ENCODE measurements around the gene NRF1.

NRF1 gene

GRCh38 chr7:129636641-129637040 is 25.1 kb downstream of the NRF1 start:
- DNase-seq (ENCODE audit: low read depth, low spot score): no peak
- TF ChIP-seq CTCF (IDR thresholded peaks at IDR 0.05; ENCODE audit: insufficient read depth, low read length, missing control alignments): no peak
- ChIA-PET CTCF (interaction anchor here (0.7 to 3.8 kb wide), 12 partner anchors 7 to 427 kb away, joined by 3 to 13 read pairs (median 6); partner anchors contain the start of gene NRF1), POLR2A (no interaction called here)
- no peak overlapping the region for H3K4me3 ChIP-seq (ENCODE audit: low read depth, low read length)

- DNase-seq (ENCODE audit: low read depth, low spot score): no peak
- POLR2A ChIA-PET: no interaction called here
- CTCF ChIA-PET: interaction anchor here (1.2 to 7.3 kb wide), 9 partner anchors 8 to 298 kb away, joined by 3 to 85 read pairs (median 6); partner anchors contain the start of gene NRF1
- no peak for TF ChIP-seq CTCF (IDR thresholded peaks at IDR 0.05; ENCODE audit: insufficient read depth, low read length, missing control alignments)
- H3K4me3 ChIP-seq (ENCODE audit: low read depth, low read length): no peak overlapping the region
Measured at GRCh38 chr7:129640400-129640799, 28.9 kb downstream of the NRF1 start.

- ChIA-PET POLR2A (no interaction called here), CTCF (interaction anchor here (0.6 to 7.3 kb wide), 32 partner anchors 11 to 479 kb away, joined by 3 to 85 read pairs (median 7); partner anchors contain the start of gene NRF1)
- H3K4me3 ChIP-seq (ENCODE audit: low read depth, low read length): no peak overlapping the region
- no peak for TF ChIP-seq CTCF (IDR thresholded peaks at IDR 0.05; ENCODE audit: insufficient read depth, low read length, missing control alignments)
- no peak for DNase-seq (ENCODE audit: low read depth, low spot score)
Measured at GRCh38 chr7:129642871-129643549, 31.5 kb downstream of the NRF1 start.

GRCh38 chr7:129643550-129644170 is 32.1 kb downstream of the NRF1 start:
- TF ChIP-seq CTCF (IDR thresholded peaks at IDR 0.05; ENCODE audit: insufficient read depth, low read length, missing control alignments): no peak
- CTCF ChIA-PET: interaction anchor here (0.6 to 7.3 kb wide), 41 partner anchors 7 to 480 kb away, joined by 3 to 85 read pairs (median 4); partner anchors contain the start of gene NRF1
- POLR2A ChIA-PET: no interaction called here
- no peak overlapping the region for H3K4me3 ChIP-seq (ENCODE audit: low read depth, low read length)
- DNase-seq (ENCODE audit: low read depth, low spot score): no peak

GRCh38 chr7:129644634-129645230 is 33.2 kb downstream of the NRF1 start:
- ChIA-PET CTCF (interaction anchor here (0.6 to 7.3 kb wide), 39 partner anchors 12 to 481 kb away, joined by 3 to 85 read pairs (median 5); partner anchors contain the start of gene NRF1), POLR2A (interaction anchor here (0.6 kb wide), 1 partner anchor 295 kb away, joined by 8 read pairs; no protein-coding TSS in a partner anchor)
- peak; percentile 14 for TF ChIP-seq CTCF (IDR thresholded peaks at IDR 0.05; ENCODE audit: insufficient read depth, low read length, missing control alignments)
- no peak overlapping the region for H3K4me3 ChIP-seq (ENCODE audit: low read depth, low read length)
- DNase-seq (ENCODE audit: low read depth, low spot score): no peak

All from AG04449 (cell line).